Neural cell (in vitro differentiated cells): ENCODE measurements around the gene AIFM2. TPM values are rescaled to one million over a fixed set of nuclear protein-coding genes. Genes with fewer than 3 reads are reported as not detected.

Experiments used
- H2AFZ ChIP-seq: fragments of 200-600, 300-800 bp; sonication (generic), shearing (Covaris generic); 2 replicates; pipeline ENCODE4 v1.6.0; 2014; ENCODE audit warnings: low read depth, mild to moderate bottlenecking, antibody characterized with exemption, low read length, moderate library complexity
- H3F3A ChIP-seq: fragments of 200-600 bp; shearing (Covaris generic); 2 replicates; pipeline ENCODE4 v1.6.1; 2016; ENCODE audit warnings: mild to moderate bottlenecking, moderate library complexity, mixed read lengths, antibody characterized with exemption, low read length; ENCODE audit not compliant: insufficient read depth, poor library complexity, severe bottlenecking
- H3K27ac ChIP-seq: fragments of 200-600, 300-800 bp; sonication (generic), shearing (Covaris generic); 2 replicates; pipeline ENCODE4 v1.5.1; 2014; ENCODE audit warnings: mild to moderate bottlenecking, low read length, moderate library complexity
- H3K27me3 ChIP-seq: fragments of 300-800, 200-600 bp; sonication (generic), shearing (Covaris generic); 2 replicates; pipeline ENCODE4 v1.6.0; 2014; ENCODE audit warnings: mild to moderate bottlenecking, low read depth, low read length, moderate library complexity; ENCODE audit not compliant: insufficient read depth
- H3K36me3 ChIP-seq: fragments of 300-800, 200-600 bp; sonication (generic), shearing (Covaris generic); 2 replicates; pipeline ENCODE4 v1.5.1; 2014; ENCODE audit warnings: mild to moderate bottlenecking, antibody characterized with exemption, low read length, moderate library complexity; ENCODE audit not compliant: insufficient read depth
- H3K4me2 ChIP-seq: fragments of 300-800, 200-600 bp; sonication (generic), shearing (Covaris generic); 2 replicates; pipeline ENCODE4 v1.6.0; 2014; ENCODE audit warnings: mild to moderate bottlenecking, low read length
- H3K4me3 ChIP-seq: fragments of 300-800, 200-600 bp; sonication (generic), shearing (Covaris generic); 2 replicates; pipeline ENCODE4 v1.5.1; 2014; ENCODE audit warnings: mild to moderate bottlenecking, low read length, moderate library complexity
- H3K79me2 ChIP-seq: fragments of 200-600 bp; shearing (Covaris generic); replicated peaks from 2 replicates; pipeline ENCODE4 v1.6.0; 2014; ENCODE audit warnings: mild to moderate bottlenecking, low read length, moderate library complexity; ENCODE audit not compliant: insufficient read depth
- H3K9ac ChIP-seq: fragments of 300-800, 200-600 bp; sonication (generic), shearing (Covaris generic); 2 replicates; pipeline ENCODE4 v1.6.1; 2016; ENCODE audit warnings: mild to moderate bottlenecking, low read length, mixed read lengths
- H3K9me2 ChIP-seq: fragments of 200-600 bp; shearing (Covaris generic); 2 replicates; pipeline ENCODE4 v1.6.1; 2016; ENCODE audit warnings: mild to moderate bottlenecking, low read length, mixed read lengths; ENCODE audit not compliant: insufficient read depth
- H3K9me3 ChIP-seq: fragments of 200-600, 300-800 bp; sonication (generic), shearing (Covaris generic); 2 replicates; pipeline ENCODE4 v1.6.1; 2016; ENCODE audit warnings: mild to moderate bottlenecking, mixed run types, low read length, moderate library complexity, mixed read lengths
- H4K20me1 ChIP-seq: fragments of 200-600 bp; shearing (Covaris generic); 2 replicates; pipeline ENCODE4 v1.6.1; 2016; ENCODE audit warnings: mild to moderate bottlenecking, mixed run types; ENCODE audit not compliant: insufficient read depth
- EP300 ChIP-seq: fragments of 450-650 bp; conservative IDR thresholded peaks from 2 replicates; pipeline ENCODE4 v1.6.1; 2014; ENCODE audit warnings: antibody characterized with exemption, mild to moderate bottlenecking, moderate library complexity; ENCODE audit not compliant: poor library complexity, severe bottlenecking
- EZH2 ChIP-seq: fragments of 200-600, 300-800 bp; shearing (Covaris generic), sonication (generic); IDR thresholded peaks from 2 replicates; pipeline ENCODE4 v1.6.1; 2014; ENCODE audit warnings: antibody characterized with exemption, low read length, borderline replicate concordance, mild to moderate bottlenecking; ENCODE audit not compliant: insufficient read depth, poor library complexity, severe bottlenecking
- MXI1 ChIP-seq: fragments of 450-650 bp; conservative IDR thresholded peaks from 2 replicates; pipeline ENCODE4 v1.6.1; 2014; ENCODE audit warnings: antibody characterized with exemption, mild to moderate bottlenecking; ENCODE audit not compliant: poor library complexity, severe bottlenecking
- POLR2AphosphoS5 ChIP-seq: IDR thresholded peaks from 2 replicates; pipeline ENCODE4 v1.6.1; 2012
- RAD21 ChIP-seq: fragments of 450-650 bp; conservative IDR thresholded peaks from 2 replicates; pipeline ENCODE4 v1.6.1; 2014; ENCODE audit warnings: antibody characterized with exemption, mild to moderate bottlenecking, moderate library complexity
- SMC3 ChIP-seq: fragments of 450-650 bp; conservative IDR thresholded peaks from 2 replicates; pipeline ENCODE4 v1.6.1; 2014; ENCODE audit warnings: antibody characterized with exemption, mild to moderate bottlenecking, moderate library complexity; ENCODE audit not compliant: poor library complexity
- TAF1 ChIP-seq: IDR thresholded peaks from 2 replicates; pipeline ENCODE4 v1.6.1; 2012; ENCODE audit warnings: low read depth
- polyA plus RNA-seq: library from polyadenylated mRNA; depleted of rRNA; stranded (reverse); fragments of >200 nt; gene quantifications from 2 replicates; pipeline ENCODE4 v1.2.3, GENCODE V29; 2014
- TF ChIP-seq, protein P1 (sequence below): IDR thresholded peaks from 2 replicates; pipeline ENCODE4 v1.6.1; 2012; ENCODE audit warnings: borderline replicate concordance
- TF ChIP-seq, protein P2 (sequence below): fragments of 450-650 bp; IDR thresholded peaks from 2 replicates; pipeline ENCODE4 v1.5.1; 2014; ENCODE audit warnings: antibody characterized with exemption, mild to moderate bottlenecking, moderate library complexity; ENCODE audit not compliant: poor library complexity, severe bottlenecking

Gene AIFM2
- polyA plus RNA-seq, 1 donor from 2014 or later = 0.78 TPM

DNA sequence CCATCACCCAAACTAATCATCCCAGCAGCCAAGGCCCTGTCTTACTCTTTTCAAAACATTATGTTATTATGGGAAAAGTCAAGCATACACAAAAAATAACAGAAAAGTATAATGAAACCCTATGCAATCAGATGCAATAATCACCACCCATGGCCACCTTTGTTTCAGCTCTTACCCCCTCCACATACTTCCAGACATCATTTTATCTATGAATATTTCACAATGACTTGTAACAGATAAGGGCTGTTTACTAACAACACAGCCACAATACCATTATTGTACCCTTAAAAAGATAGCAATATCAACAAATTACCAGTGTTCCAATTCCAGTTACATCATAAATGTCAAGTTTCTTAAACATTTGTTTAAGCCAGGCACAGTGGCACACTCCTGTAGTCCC, 35.2 kb downstream of the AIFM2 start:
- Histone ChIP-seq H3K36me3 (peaks cover 18% of the 10 kb centered on the region), H4K20me1 (no peaks in the 10 kb centered on the region), H3K4me2 (no peak overlapping the region), H3K9ac (no peak overlapping the region), H3K27me3 (no peaks in the 10 kb centered on the region), H3K9me3 (no peaks in the 10 kb centered on the region), H2AFZ (no peak overlapping the region), H3K27ac (no peak overlapping the region), H3K4me3 (no peak overlapping the region), H3K79me2 (no peaks in the 10 kb centered on the region), H3F3A (no peaks in the 10 kb centered on the region), H3K9me2 (no peaks in the 10 kb centered on the region)
- TF ChIP-seq, protein P1, sequence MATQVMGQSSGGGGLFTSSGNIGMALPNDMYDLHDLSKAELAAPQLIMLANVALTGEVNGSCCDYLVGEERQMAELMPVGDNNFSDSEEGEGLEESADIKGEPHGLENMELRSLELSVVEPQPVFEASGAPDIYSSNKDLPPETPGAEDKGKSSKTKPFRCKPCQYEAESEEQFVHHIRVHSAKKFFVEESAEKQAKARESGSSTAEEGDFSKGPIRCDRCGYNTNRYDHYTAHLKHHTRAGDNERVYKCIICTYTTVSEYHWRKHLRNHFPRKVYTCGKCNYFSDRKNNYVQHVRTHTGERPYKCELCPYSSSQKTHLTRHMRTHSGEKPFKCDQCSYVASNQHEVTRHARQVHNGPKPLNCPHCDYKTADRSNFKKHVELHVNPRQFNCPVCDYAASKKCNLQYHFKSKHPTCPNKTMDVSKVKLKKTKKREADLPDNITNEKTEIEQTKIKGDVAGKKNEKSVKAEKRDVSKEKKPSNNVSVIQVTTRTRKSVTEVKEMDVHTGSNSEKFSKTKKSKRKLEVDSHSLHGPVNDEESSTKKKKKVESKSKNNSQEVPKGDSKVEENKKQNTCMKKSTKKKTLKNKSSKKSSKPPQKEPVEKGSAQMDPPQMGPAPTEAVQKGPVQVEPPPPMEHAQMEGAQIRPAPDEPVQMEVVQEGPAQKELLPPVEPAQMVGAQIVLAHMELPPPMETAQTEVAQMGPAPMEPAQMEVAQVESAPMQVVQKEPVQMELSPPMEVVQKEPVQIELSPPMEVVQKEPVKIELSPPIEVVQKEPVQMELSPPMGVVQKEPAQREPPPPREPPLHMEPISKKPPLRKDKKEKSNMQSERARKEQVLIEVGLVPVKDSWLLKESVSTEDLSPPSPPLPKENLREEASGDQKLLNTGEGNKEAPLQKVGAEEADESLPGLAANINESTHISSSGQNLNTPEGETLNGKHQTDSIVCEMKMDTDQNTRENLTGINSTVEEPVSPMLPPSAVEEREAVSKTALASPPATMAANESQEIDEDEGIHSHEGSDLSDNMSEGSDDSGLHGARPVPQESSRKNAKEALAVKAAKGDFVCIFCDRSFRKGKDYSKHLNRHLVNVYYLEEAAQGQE = no peak
- no peak for TF ChIP-seq EZH2
- no peak for TF ChIP-seq MXI1
- TF ChIP-seq, protein P2, sequence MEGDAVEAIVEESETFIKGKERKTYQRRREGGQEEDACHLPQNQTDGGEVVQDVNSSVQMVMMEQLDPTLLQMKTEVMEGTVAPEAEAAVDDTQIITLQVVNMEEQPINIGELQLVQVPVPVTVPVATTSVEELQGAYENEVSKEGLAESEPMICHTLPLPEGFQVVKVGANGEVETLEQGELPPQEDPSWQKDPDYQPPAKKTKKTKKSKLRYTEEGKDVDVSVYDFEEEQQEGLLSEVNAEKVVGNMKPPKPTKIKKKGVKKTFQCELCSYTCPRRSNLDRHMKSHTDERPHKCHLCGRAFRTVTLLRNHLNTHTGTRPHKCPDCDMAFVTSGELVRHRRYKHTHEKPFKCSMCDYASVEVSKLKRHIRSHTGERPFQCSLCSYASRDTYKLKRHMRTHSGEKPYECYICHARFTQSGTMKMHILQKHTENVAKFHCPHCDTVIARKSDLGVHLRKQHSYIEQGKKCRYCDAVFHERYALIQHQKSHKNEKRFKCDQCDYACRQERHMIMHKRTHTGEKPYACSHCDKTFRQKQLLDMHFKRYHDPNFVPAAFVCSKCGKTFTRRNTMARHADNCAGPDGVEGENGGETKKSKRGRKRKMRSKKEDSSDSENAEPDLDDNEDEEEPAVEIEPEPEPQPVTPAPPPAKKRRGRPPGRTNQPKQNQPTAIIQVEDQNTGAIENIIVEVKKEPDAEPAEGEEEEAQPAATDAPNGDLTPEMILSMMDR = no peak
- TF ChIP-seq SMC3 = no peak
- TF ChIP-seq EP300 = no peak

DNA sequence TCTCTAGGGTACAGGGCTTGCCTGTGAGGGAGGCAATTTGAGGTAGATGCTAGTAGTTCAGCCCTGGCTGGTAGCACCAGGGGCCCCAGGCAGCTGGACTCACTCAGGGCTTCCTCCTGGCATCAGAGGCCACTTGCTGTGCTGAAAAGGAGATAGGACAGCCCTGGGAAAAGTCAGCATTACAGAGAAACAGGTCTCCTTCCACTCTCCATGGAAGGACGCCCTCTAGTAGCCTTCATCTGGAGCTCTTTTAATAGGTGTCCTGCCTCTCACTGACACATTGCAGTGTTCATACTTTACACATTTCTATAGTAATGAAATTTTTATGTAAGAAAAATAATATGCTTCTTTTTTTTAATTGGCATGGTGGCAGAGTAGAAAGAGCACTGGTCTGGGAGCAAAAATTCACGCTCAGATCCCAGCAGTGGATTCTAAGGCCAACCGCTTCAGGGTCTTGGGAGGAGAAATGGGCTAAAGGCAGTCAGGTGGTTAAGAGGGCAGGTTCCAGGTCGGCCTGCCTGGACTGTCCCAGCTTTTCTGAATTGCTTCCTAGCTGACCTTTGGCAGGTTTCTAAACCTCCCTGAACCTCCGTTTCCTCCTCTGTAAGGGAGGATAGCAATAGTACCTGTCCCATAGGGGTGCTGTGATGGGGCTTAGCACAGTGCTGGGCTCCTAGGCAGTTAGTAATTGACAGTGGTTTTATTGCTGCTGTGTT, 35.8 kb downstream of the AIFM2 start:
- no peak overlapping the region for H2AFZ ChIP-seq
- no peaks in the 10 kb centered on the region for H4K20me1 ChIP-seq
- H3F3A ChIP-seq = no peaks in the 10 kb centered on the region
- no peak overlapping the region for H3K27ac ChIP-seq
- no peaks in the 10 kb centered on the region for H3K9me2 ChIP-seq
- H3K4me2 ChIP-seq = no peak overlapping the region
- H3K4me3 ChIP-seq = no peak overlapping the region
- H3K9ac ChIP-seq = no peak overlapping the region
- H3K9me3 ChIP-seq = no peaks in the 10 kb centered on the region
- TF ChIP-seq SMC3 (no peak), TAF1 (no peak), RAD21 (no peak), EZH2 (no peak), EP300 (no peak), POLR2AphosphoS5 (no peak), MXI1 (no peak)
- TF ChIP-seq, protein P2 = no peak
- TF ChIP-seq, protein P1 = no peak
- H3K27me3 ChIP-seq = no peaks in the 10 kb centered on the region
- H3K36me3 ChIP-seq = peaks cover 18% of the 10 kb centered on the region
- H3K79me2 ChIP-seq = no peaks in the 10 kb centered on the region
